Fibroblast of lung (primary cell): Measurements from ENCODE around the gene AP2A2. TPM values are rescaled to one million over a fixed set of nuclear protein-coding genes. Genes with fewer than 3 reads are reported as not detected.

Experiments used
- DNase-seq, 2 donors: peaks; one replicate each; pipeline versions ENCODE4 v3.0.0 to v3.0.0-alpha.2; 2010; ENCODE audit warnings: low read depth in 2 of 2
- H2AFZ ChIP-seq: 2 replicates; pipeline ENCODE4 v1.5.1; 2012; ENCODE audit warnings: low read length, control low read depth, inconsistent platforms
- H3K27ac ChIP-seq: 2 replicates; pipeline ENCODE4 v1.5.1; 2011; ENCODE audit warnings: low read length, control low read depth; ENCODE audit not compliant: insufficient read depth
- H3K27me3 ChIP-seq: 2 replicates; pipeline ENCODE4 v1.5.1; 2011; ENCODE audit warnings: mild to moderate bottlenecking, low read length; ENCODE audit not compliant: control insufficient read depth, insufficient read depth
- H3K36me3 ChIP-seq: 2 replicates; pipeline ENCODE4 v1.5.1; 2011; ENCODE audit warnings: low read length; ENCODE audit not compliant: control insufficient read depth, insufficient read depth
- H3K4me1 ChIP-seq: 2 replicates; pipeline ENCODE4 v1.5.1; 2011; ENCODE audit warnings: low read length; ENCODE audit not compliant: control insufficient read depth, insufficient read depth; ENCODE audit errors: extremely low read depth
- H3K4me2 ChIP-seq: 2 replicates; pipeline ENCODE4 v1.5.1; 2011; ENCODE audit warnings: low read length, control low read depth; ENCODE audit not compliant: insufficient read depth; ENCODE audit errors: extremely low read depth
- H3K4me3 ChIP-seq, 4 experiments: fragments of 200-600 bp in 1 of 4; sonication (generic) in 1 of 4; replicated peaks in 1 of 4; 2 replicates each; pipeline ENCODE4 v1.5.1; 2011 to 2016; ENCODE audit warnings: low read length in 4 of 4, low read depth in 3 of 4, mild to moderate bottlenecking in 3 of 4, control low read depth in 2 of 4, inconsistent platforms in 1 of 4, mixed read lengths in 1 of 4; ENCODE audit not compliant: insufficient read depth in 1 of 4; ENCODE audit errors: control extremely low read depth in 1 of 4
- H3K79me2 ChIP-seq: 2 replicates; pipeline ENCODE4 v1.5.1; 2012; ENCODE audit warnings: mild to moderate bottlenecking, low read length, inconsistent platforms; ENCODE audit not compliant: control insufficient read depth, insufficient read depth
- H3K9ac ChIP-seq: 2 replicates; pipeline ENCODE4 v1.5.1; 2011; ENCODE audit warnings: mild to moderate bottlenecking, low read length, control low read depth; ENCODE audit not compliant: insufficient read depth
- H3K9me3 ChIP-seq: 2 replicates; pipeline ENCODE4 v1.5.1; 2012; ENCODE audit warnings: low read depth, low read length; ENCODE audit not compliant: control insufficient read depth, insufficient read depth
- H4K20me1 ChIP-seq: 2 replicates; pipeline ENCODE4 v1.5.1; 2011; ENCODE audit warnings: low read length; ENCODE audit not compliant: control insufficient read depth, insufficient read depth; ENCODE audit errors: extremely low read depth
- CTCF ChIP-seq, 2 donors: IDR thresholded peaks in 1 of 2; conservative IDR thresholded peaks in 1 of 2; 1 replicate in 1 of 2; 2 replicates in 1 of 2; pipeline ENCODE4 v1.5.1; 2011 to 2012; ENCODE audit warnings: low read length in 2 of 2, control low read depth in 1 of 2, inconsistent platforms in 1 of 2, low read depth in 1 of 2, mild to moderate bottlenecking in 1 of 2
- EZH2 ChIP-seq: IDR thresholded peaks from 2 replicates; pipeline ENCODE4 v1.5.1; 2012; ENCODE audit warnings: low read length, control low read depth, mild to moderate bottlenecking; ENCODE audit errors: missing control alignments
- polyA plus RNA-seq, 2 donors: library from polyadenylated mRNA; depleted of rRNA in 1 of 2; stranded (reverse) in 1 of 2; unstranded in 1 of 2; fragments of >200 nt; gene quantifications; 2 replicates each; pipeline ENCODE4 v1.2.1, GENCODE V29; 2011 to 2012; ENCODE audit warnings: missing spikeins in 1 of 2
- total RNA-seq: library from RNA; depleted of rRNA; stranded (reverse); fragments of >200 nt; gene quantifications from 2 replicates; pipeline ENCODE4 v1.2.1, GENCODE V29; 2014

AP2A2 gene
- total and polyA plus RNA-seq, 2 donors (not counting 1 experiment from before 2014, with no cell fraction given): 21.6 to 46.1 TPM

- no peak for DNase-seq
- Histone ChIP-seq H2AFZ (no peak overlapping the region), H3K4me2 (peak overlapping the region; percentile 94), H3K27me3 (no peaks in the 10 kb centered on the region), H3K79me2 (peaks cover 12% of the 10 kb centered on the region), H3K9ac (no peak overlapping the region), H4K20me1 (no peaks in the 10 kb centered on the region), H3K36me3 (no peaks in the 10 kb centered on the region), H3K9me3 (no peaks in the 10 kb centered on the region), H3K4me3 (peak overlapping the region in 2 of 4 experiments; percentile 52 to 87), H3K4me1 (peaks cover 6% of the 10 kb centered on the region), H3K27ac (peak overlapping the region; percentile 78)
- no peak for TF ChIP-seq CTCF (conservative IDR thresholded peaks at IDR 0.05 in 1 of 2, IDR thresholded peaks at IDR 0.05 in 1 of 2; ENCODE audit: low read depth in 1 of 2, low read length in 2 of 2)
- TF ChIP-seq EZH2: no peak
These were observed 13.8 kb upstream of the AP2A2 start for GRCh38 chr11:911890-912219.

- no peaks in the 10 kb centered on the region for H4K20me1 ChIP-seq
- no peak for TF ChIP-seq CTCF (conservative IDR thresholded peaks at IDR 0.05 in 1 of 2, IDR thresholded peaks at IDR 0.05 in 1 of 2; ENCODE audit: low read depth in 1 of 2, low read length in 2 of 2)
- no peak for TF ChIP-seq EZH2
- H3K4me2 ChIP-seq: no peak overlapping the region
- H3K36me3 ChIP-seq: no peaks in the 10 kb centered on the region
- DNase-seq: no peak
- H3K27ac ChIP-seq: no peak overlapping the region
- H3K9ac ChIP-seq: no peak overlapping the region
- H3K27me3 ChIP-seq: no peaks in the 10 kb centered on the region
- no peak overlapping the region for H2AFZ ChIP-seq
- H3K9me3 ChIP-seq: no peaks in the 10 kb centered on the region
- H3K4me1 ChIP-seq: peaks cover 6% of the 10 kb centered on the region
- no peak overlapping the region for H3K4me3 ChIP-seq
- peaks cover 12% of the 10 kb centered on the region for H3K79me2 ChIP-seq
These were observed 13.4 kb upstream of the AP2A2 start for GRCh38 chr11:912266-912665.

- Histone ChIP-seq H2AFZ (no peak overlapping the region), H3K4me3 (no peak overlapping the region), H3K36me3 (no peaks in the 10 kb centered on the region), H3K9me3 (no peaks in the 10 kb centered on the region), H3K79me2 (peaks cover 12% of the 10 kb centered on the region), H3K4me1 (peaks cover 6% of the 10 kb centered on the region), H3K9ac (no peak overlapping the region), H3K4me2 (no peak overlapping the region), H4K20me1 (no peaks in the 10 kb centered on the region), H3K27ac (no peak overlapping the region), H3K27me3 (no peaks in the 10 kb centered on the region)
- DNase-seq: no peak
- no peak for TF ChIP-seq CTCF (conservative IDR thresholded peaks at IDR 0.05 in 1 of 2, IDR thresholded peaks at IDR 0.05 in 1 of 2; ENCODE audit: low read depth in 1 of 2, low read length in 2 of 2)
- TF ChIP-seq EZH2: no peak
These were observed 12.6 kb upstream of the AP2A2 start for GRCh38 chr11:913043-913442.
